ENCODE data around the gene ADAMTS18.
"Not testable (repeated sequence)": the region's sequence is repeated elsewhere in the genome, so short reads cannot be mapped to it uniquely, and the experiment has no call there.

The ADAMTS18 gene

DNA sequence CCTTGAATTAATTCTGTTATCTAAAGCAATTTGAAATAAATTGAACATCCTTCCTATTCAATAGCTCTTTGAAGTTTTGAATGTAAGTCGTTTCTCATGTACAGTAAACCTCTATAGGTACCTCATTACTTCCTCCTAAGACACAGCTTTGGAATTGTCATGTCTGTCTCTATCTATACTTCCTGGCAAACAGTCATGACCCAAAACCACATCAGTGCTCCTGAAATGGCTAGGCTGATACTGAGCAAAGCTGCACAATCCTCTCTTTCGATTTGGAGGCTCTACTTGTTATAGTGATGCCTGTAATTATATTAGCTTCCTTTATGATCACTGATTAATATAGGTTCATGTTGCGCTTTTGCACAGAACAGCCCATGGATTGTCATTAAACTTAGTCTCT is 110.1 kb downstream of the ADAMTS18 start:
- no peak for DNase-seq

DNA sequence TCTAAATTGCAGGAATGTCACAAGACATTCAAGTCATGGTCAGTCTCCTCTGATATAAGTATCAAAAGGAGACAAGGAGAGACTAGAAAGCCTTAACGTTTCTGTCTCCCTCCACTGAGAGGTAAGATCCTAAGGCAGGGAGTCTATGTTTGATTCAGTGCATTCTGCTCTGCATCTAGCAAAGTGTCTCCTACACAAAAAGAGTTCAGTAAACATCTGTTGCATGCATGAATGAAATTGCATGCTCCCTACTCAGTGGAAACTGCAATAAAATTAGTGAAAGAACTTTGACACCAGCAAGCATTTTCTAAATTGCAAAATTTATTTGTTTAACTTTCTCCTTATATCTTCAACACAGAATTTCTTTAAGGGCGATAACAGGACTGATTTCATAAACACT is 111.1 kb downstream of the ADAMTS18 start:
- DNase-seq, result no peak

GRCh38 chr16:77322757-77323156 is 112.1 kb downstream of the ADAMTS18 start:
- DNase-seq, result no peak

- no peak for DNase-seq
Observed at GRCh38 chr16:77317059-77317458, 117.8 kb downstream of the ADAMTS18 start.

DNA sequence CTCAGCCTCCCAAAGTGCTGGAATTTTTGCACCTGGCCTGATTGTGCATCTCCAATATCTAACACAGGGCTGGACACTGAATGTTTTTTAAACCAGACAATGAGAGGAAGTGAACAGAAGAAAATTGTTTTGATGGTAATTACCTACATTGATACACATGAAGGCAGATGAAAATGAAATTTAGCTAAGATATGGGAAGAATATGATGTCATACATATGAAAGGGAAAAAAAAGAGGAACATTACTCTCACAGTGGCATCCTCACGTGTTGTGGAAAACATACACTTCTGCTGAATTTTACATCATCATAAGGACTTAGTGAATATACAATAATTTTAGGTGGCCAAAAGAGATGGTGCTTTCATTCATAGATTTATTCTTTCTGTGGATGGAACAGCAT is 124.0 kb downstream of the ADAMTS18 start:
- DNase-seq, result no peak

DNA sequence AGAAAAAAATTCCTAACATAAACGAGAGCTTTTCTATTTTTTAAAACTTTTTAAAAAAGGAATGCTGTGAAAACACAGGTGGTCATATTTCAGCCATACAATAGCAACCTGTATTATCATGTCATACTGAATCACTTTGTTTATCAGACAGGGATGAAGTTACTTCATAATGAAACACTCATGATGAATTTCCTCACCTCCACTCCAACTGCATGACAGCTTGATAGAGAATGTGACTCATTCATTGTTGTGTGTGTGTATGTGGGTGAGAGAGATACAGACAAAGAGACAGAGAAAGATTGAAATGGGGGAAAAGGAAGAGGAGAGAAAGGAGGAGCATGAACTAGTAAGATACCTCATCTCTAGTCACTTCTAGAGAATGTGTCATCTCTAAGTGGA is 126.7 kb downstream of the ADAMTS18 start:
- DNase-seq, result no peak

- DNase-seq, result no peak
Observed at GRCh38 chr16:77307426-77308162, 127.2 kb downstream of the ADAMTS18 start.

- DNase-seq, result no peak
Observed at GRCh38 chr16:77306075-77306474, 128.8 kb downstream of the ADAMTS18 start.

DNA sequence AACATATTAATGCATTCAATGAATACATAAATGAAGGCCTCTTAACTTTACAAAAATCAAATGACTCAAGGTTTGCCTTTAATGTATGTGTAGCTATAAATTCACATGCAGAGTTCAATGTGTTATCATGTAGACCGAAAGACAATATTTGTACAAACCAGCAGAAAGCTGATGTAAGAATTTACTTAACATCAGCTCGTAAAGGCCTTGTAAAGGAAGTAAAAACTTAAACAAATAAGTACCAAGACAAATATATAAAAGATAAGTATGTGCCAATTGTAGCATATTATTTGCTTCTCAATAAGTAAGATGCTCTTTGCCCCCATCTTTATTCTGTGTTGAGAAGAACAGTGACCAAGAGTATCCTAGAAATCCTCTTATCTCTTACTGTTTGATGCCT is 130.0 kb downstream of the ADAMTS18 start:
- no peak for DNase-seq

- DNase-seq, result no peak
Observed at GRCh38 chr16:77304134-77304533, 130.7 kb downstream of the ADAMTS18 start.

DNA sequence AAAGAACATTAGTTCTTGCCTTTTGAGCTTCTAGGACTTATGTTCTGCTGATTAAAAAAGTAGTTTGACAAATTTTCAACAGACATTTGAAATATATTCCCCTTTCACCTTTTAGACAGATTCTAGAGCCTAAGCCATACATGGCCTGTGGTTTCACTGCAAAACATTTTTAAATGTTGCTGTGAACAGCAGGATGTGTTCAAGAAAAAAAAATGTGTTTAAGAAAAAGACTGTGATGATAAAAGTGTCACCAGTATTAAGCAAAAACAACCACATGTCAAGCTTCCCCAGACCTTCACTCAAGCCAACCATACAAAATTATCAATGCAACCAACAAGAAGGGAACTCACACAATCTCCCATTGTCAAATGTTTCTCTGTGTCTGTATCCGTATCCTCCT is 132.2 kb downstream of the ADAMTS18 start:
- no peak for DNase-seq

- DNase-seq, result no peak
Observed at GRCh38 chr16:77302249-77302648, 132.6 kb downstream of the ADAMTS18 start.

DNA sequence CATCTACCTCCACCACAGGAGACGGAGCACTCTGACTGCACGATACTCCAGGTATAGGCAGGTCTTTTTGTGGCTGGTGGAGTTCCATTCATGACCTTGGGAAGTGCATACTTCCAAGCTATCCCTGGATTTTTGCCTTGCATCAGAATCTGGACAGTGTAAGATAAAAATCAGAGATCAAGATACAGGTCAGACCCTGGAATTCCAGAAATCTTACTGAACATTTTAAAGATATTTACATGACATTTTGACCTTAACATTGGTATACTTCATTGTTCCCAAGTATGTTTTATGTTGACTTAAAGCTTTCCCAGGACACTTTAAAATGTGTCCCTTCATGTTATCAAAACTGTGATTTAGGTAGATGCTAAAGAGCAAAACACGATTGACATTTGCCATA is 134.6 kb downstream of the ADAMTS18 start:
- DNase-seq, result no peak

- DNase-seq, result no peak
Observed at GRCh38 chr16:77299395-77299794, 135.4 kb downstream of the ADAMTS18 start.

GRCh38 chr16:77298418-77299360 is 136.1 kb downstream of the ADAMTS18 start:
- no peak for DNase-seq

- no peak for DNase-seq
Observed at GRCh38 chr16:77297996-77298395, 136.8 kb downstream of the ADAMTS18 start.

DNA sequence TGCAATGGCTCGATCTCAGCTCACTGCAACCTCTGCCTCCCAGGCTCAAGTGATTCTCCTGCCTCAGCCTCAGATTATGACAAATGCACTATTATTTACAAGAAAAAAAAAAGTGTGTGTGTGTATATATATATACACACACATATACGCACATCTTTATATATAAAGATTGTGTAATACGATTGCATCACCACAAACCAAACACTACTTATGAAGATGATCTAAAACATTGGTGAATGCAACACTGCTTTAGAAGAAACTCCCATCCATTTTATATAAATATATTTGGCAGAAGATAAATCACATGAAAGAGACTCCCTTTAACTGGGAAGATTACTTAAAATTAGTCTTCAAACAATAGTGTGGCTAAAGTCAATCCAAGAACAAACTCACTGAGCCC is 138.9 kb downstream of the ADAMTS18 start:
- no peak for DNase-seq

DNA sequence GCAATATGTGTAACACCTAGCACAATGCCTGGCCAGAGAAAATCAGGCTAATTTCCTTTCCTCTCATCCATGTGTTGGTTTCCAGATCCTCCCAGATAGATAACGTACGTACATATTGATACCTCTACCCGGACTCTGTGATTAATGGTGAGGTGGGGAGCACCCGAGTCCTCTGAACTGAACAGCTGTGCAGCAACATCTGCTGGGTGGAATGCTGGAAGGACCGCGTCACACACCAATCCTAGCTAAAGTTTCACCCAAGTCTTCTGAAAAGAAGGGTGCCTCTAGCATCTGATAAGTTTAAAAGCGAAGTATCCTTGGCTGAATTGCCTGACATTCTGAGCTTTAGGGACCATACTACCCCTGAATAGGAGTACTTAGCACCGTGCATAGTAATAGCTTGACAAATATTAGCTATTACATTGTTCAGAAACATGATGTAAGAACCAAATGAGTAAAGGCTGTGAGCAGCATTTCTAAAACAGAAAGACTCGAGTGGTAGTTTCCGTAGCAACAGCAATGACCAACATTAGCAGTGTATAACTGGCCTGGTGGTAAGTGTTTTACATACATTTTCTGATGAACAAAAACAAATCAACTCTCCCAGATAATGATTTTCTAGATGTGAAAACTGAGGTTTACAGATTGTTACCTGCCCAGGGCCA is 144.3 kb downstream of the ADAMTS18 start:
- DNase-seq, result no peak

DNA sequence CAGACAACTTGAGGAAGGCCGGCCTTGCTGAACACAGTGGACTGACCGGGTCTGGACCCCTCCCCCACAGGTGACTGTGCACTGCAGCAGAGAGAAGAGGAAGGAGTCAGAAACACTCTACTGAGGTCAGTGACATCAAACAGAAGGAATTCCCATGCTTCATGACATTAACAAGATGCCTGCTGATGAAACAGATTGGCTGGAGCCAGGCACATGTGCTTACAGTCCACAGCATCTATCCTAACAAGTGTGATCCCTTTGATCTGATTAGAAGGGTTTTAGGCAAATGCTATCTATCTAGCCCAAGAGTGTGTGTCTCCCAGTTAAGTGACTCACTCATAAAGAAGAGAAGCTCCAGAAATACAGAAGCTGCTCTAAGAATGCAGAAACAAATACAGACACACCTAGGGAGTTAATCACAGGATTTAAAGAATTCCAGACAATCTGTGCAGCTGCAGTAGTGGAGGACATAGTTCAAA is 145.5 kb downstream of the ADAMTS18 start:
- no peak for DNase-seq

- no peak for DNase-seq
Observed at GRCh38 chr16:77288222-77288621, 146.6 kb downstream of the ADAMTS18 start.

DNA sequence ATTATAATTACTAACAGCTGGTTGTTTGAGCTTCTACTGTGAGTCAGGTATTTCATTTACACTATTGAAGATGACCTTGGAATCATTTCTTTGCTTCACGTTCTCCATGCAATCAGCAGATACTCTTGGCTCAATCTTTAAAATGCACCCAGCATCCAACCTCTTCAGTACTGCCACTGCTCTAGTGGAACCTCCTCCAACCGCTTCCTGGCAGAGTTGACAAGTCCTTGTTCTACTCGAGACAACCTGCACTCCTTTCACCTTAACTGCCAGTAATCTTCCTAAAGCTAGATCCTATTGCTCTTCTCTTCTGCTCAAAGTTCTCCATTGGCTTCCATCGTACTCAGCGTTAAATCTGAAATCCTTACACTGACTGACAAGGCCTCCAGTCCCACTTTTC is 149.2 kb downstream of the ADAMTS18 start:
- no peak for DNase-seq

DNA sequence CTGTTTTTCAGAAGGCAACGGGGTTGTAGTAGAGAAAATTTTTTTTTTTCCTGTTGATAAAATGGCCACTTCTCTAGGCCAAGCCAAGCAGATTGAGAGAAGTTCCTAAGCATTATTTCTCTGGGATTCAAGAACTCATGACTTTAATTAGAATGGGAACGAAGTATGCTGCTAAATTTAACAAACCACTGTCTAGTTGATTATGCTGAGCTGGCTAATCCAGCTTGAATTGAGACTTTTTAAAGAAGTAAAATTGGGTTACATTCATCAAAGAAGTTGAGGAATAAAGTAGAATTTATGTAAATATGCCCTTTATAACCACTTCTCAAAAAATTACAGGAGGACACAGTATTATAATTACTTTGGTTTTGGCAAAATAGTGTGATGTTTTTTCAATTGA is 152.5 kb downstream of the ADAMTS18 start:
- DNase-seq, result no peak

DNA sequence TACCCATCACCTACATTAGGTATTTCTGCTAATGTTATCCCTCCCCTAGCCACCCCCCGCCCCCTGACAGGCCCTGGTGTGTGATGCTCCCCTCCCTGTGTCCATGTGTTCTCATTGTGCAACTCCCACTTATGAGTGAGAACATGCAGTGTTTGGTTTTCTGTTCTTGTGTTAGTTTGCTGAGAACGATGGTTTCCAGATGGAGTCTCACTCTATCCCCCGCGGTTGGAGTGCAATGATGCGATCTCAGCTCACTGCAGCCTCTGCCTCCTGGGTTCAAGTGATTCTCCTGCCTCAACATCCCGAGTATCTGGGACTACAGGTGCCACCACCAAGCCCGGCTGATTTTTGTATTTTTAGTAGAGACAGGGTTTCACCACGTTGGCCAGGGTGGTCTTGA is 155.5 kb downstream of the ADAMTS18 start:
- not testable (repeated sequence) for DNase-seq

Measured in effector CD8-positive, alpha-beta T cell (primary cell).